Neural cell (in vitro differentiated cells): Measurements from ENCODE around the gene CERT1. TPM values are rescaled to one million over a fixed set of nuclear protein-coding genes. Genes with fewer than 3 reads are reported as not detected.
A peak's percentile ranks its signal among the peaks of the same experiment; 100 is the strongest.

Experiments
- H2AFZ ChIP-seq: fragments of 200-600, 300-800 bp; sonication (generic), shearing (Covaris generic); 2 replicates; pipeline ENCODE4 v1.6.0; 2014; ENCODE audit warnings: low read depth, mild to moderate bottlenecking, antibody characterized with exemption, low read length, moderate library complexity
- H3F3A ChIP-seq: fragments of 200-600 bp; shearing (Covaris generic); 2 replicates; pipeline ENCODE4 v1.6.1; 2016; ENCODE audit warnings: mild to moderate bottlenecking, moderate library complexity, mixed read lengths, antibody characterized with exemption, low read length; ENCODE audit not compliant: insufficient read depth, poor library complexity, severe bottlenecking
- H3K27ac ChIP-seq: fragments of 200-600, 300-800 bp; sonication (generic), shearing (Covaris generic); 2 replicates; pipeline ENCODE4 v1.5.1; 2014; ENCODE audit warnings: mild to moderate bottlenecking, low read length, moderate library complexity
- H3K27me3 ChIP-seq: fragments of 300-800, 200-600 bp; sonication (generic), shearing (Covaris generic); 2 replicates; pipeline ENCODE4 v1.6.0; 2014; ENCODE audit warnings: mild to moderate bottlenecking, low read depth, low read length, moderate library complexity; ENCODE audit not compliant: insufficient read depth
- H3K36me3 ChIP-seq: fragments of 300-800, 200-600 bp; sonication (generic), shearing (Covaris generic); 2 replicates; pipeline ENCODE4 v1.5.1; 2014; ENCODE audit warnings: mild to moderate bottlenecking, antibody characterized with exemption, low read length, moderate library complexity; ENCODE audit not compliant: insufficient read depth
- H3K4me2 ChIP-seq: fragments of 300-800, 200-600 bp; sonication (generic), shearing (Covaris generic); 2 replicates; pipeline ENCODE4 v1.6.0; 2014; ENCODE audit warnings: mild to moderate bottlenecking, low read length
- H3K4me3 ChIP-seq: fragments of 300-800, 200-600 bp; sonication (generic), shearing (Covaris generic); 2 replicates; pipeline ENCODE4 v1.5.1; 2014; ENCODE audit warnings: mild to moderate bottlenecking, low read length, moderate library complexity
- H3K79me2 ChIP-seq: fragments of 200-600 bp; shearing (Covaris generic); replicated peaks from 2 replicates; pipeline ENCODE4 v1.6.0; 2014; ENCODE audit warnings: mild to moderate bottlenecking, low read length, moderate library complexity; ENCODE audit not compliant: insufficient read depth
- H3K9ac ChIP-seq: fragments of 300-800, 200-600 bp; sonication (generic), shearing (Covaris generic); 2 replicates; pipeline ENCODE4 v1.6.1; 2016; ENCODE audit warnings: mild to moderate bottlenecking, low read length, mixed read lengths
- H3K9me2 ChIP-seq: fragments of 200-600 bp; shearing (Covaris generic); 2 replicates; pipeline ENCODE4 v1.6.1; 2016; ENCODE audit warnings: mild to moderate bottlenecking, low read length, mixed read lengths; ENCODE audit not compliant: insufficient read depth
- H3K9me3 ChIP-seq: fragments of 200-600, 300-800 bp; sonication (generic), shearing (Covaris generic); 2 replicates; pipeline ENCODE4 v1.6.1; 2016; ENCODE audit warnings: mild to moderate bottlenecking, mixed run types, low read length, moderate library complexity, mixed read lengths
- H4K20me1 ChIP-seq: fragments of 200-600 bp; shearing (Covaris generic); 2 replicates; pipeline ENCODE4 v1.6.1; 2016; ENCODE audit warnings: mild to moderate bottlenecking, mixed run types; ENCODE audit not compliant: insufficient read depth
- EP300 ChIP-seq: fragments of 450-650 bp; conservative IDR thresholded peaks from 2 replicates; pipeline ENCODE4 v1.6.1; 2014; ENCODE audit warnings: antibody characterized with exemption, mild to moderate bottlenecking, moderate library complexity; ENCODE audit not compliant: poor library complexity, severe bottlenecking
- EZH2 ChIP-seq: fragments of 200-600, 300-800 bp; shearing (Covaris generic), sonication (generic); IDR thresholded peaks from 2 replicates; pipeline ENCODE4 v1.6.1; 2014; ENCODE audit warnings: antibody characterized with exemption, low read length, borderline replicate concordance, mild to moderate bottlenecking; ENCODE audit not compliant: insufficient read depth, poor library complexity, severe bottlenecking
- MXI1 ChIP-seq: fragments of 450-650 bp; conservative IDR thresholded peaks from 2 replicates; pipeline ENCODE4 v1.6.1; 2014; ENCODE audit warnings: antibody characterized with exemption, mild to moderate bottlenecking; ENCODE audit not compliant: poor library complexity, severe bottlenecking
- POLR2AphosphoS5 ChIP-seq: IDR thresholded peaks from 2 replicates; pipeline ENCODE4 v1.6.1; 2012
- RAD21 ChIP-seq: fragments of 450-650 bp; conservative IDR thresholded peaks from 2 replicates; pipeline ENCODE4 v1.6.1; 2014; ENCODE audit warnings: antibody characterized with exemption, mild to moderate bottlenecking, moderate library complexity
- SMC3 ChIP-seq: fragments of 450-650 bp; conservative IDR thresholded peaks from 2 replicates; pipeline ENCODE4 v1.6.1; 2014; ENCODE audit warnings: antibody characterized with exemption, mild to moderate bottlenecking, moderate library complexity; ENCODE audit not compliant: poor library complexity
- TAF1 ChIP-seq: IDR thresholded peaks from 2 replicates; pipeline ENCODE4 v1.6.1; 2012; ENCODE audit warnings: low read depth
- polyA plus RNA-seq: library from polyadenylated mRNA; depleted of rRNA; stranded (reverse); fragments of >200 nt; gene quantifications from 2 replicates; pipeline ENCODE4 v1.2.3, GENCODE V29; 2014
- TF ChIP-seq, protein P1 (sequence below): fragments of 450-650 bp; IDR thresholded peaks from 2 replicates; pipeline ENCODE4 v1.5.1; 2014; ENCODE audit warnings: antibody characterized with exemption, mild to moderate bottlenecking, moderate library complexity; ENCODE audit not compliant: poor library complexity, severe bottlenecking
- TF ChIP-seq, protein P2 (sequence below): IDR thresholded peaks from 2 replicates; pipeline ENCODE4 v1.6.1; 2012; ENCODE audit warnings: borderline replicate concordance

CERT1 gene
- polyA plus RNA-seq, 1 donor from 2014 or later = 24.3 TPM

DNA sequence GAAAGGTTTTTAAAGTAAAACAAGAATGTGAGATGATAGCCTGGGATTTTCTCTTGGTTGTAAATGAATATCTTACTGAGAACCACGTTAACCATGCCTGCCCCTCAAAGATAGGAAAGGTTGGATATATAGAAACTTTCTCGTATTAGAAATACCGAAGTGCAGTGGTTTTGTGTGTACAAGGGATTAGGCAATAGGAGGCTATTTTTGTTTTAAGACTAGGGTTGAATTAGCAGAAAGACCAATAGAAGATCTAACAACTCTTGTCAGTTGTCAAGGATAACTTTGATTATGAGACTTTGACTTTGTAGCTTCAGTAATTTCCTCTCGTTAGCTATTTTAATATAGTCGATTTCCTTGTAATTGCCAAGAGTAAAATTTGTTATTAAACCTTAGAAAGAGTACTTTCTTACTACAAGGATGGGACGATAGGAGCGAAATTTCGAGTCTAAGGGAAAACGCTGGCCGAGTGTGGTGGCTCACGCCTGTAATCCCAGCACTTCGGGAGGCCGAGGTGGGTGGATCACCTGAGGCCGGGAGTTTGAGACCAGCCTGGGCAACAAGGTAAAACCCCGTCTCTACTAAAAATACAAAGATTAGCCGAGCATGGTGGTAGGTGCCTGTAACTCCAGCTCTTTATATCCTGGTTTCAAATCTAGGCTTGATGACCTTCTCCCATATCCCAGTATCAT, 1.1 kb upstream of the CERT1 start:
- H3K9ac ChIP-seq = peak overlapping the region; percentile 94
- peak overlapping the region; percentile 69 for H2AFZ ChIP-seq
- H3K4me3 ChIP-seq = peak overlapping the region; percentile 87
- H3F3A ChIP-seq = peaks cover 5% of the 10 kb centered on the region
- no peaks in the 10 kb centered on the region for H3K36me3 ChIP-seq
- H3K27me3 ChIP-seq = no peaks in the 10 kb centered on the region
- H3K27ac ChIP-seq = peak overlapping the region; percentile 96
- H3K79me2 ChIP-seq = peaks cover 76% of the 10 kb centered on the region
- H3K9me2 ChIP-seq = no peaks in the 10 kb centered on the region
- H3K4me2 ChIP-seq = peak overlapping the region; percentile 82
- no peak for TF ChIP-seq EZH2
- TF ChIP-seq SMC3 = no peak
- TF ChIP-seq, protein P1, sequence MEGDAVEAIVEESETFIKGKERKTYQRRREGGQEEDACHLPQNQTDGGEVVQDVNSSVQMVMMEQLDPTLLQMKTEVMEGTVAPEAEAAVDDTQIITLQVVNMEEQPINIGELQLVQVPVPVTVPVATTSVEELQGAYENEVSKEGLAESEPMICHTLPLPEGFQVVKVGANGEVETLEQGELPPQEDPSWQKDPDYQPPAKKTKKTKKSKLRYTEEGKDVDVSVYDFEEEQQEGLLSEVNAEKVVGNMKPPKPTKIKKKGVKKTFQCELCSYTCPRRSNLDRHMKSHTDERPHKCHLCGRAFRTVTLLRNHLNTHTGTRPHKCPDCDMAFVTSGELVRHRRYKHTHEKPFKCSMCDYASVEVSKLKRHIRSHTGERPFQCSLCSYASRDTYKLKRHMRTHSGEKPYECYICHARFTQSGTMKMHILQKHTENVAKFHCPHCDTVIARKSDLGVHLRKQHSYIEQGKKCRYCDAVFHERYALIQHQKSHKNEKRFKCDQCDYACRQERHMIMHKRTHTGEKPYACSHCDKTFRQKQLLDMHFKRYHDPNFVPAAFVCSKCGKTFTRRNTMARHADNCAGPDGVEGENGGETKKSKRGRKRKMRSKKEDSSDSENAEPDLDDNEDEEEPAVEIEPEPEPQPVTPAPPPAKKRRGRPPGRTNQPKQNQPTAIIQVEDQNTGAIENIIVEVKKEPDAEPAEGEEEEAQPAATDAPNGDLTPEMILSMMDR = no peak
- TF ChIP-seq RAD21 = no peak
- TF ChIP-seq POLR2AphosphoS5 = no peak
- TF ChIP-seq, protein P2, sequence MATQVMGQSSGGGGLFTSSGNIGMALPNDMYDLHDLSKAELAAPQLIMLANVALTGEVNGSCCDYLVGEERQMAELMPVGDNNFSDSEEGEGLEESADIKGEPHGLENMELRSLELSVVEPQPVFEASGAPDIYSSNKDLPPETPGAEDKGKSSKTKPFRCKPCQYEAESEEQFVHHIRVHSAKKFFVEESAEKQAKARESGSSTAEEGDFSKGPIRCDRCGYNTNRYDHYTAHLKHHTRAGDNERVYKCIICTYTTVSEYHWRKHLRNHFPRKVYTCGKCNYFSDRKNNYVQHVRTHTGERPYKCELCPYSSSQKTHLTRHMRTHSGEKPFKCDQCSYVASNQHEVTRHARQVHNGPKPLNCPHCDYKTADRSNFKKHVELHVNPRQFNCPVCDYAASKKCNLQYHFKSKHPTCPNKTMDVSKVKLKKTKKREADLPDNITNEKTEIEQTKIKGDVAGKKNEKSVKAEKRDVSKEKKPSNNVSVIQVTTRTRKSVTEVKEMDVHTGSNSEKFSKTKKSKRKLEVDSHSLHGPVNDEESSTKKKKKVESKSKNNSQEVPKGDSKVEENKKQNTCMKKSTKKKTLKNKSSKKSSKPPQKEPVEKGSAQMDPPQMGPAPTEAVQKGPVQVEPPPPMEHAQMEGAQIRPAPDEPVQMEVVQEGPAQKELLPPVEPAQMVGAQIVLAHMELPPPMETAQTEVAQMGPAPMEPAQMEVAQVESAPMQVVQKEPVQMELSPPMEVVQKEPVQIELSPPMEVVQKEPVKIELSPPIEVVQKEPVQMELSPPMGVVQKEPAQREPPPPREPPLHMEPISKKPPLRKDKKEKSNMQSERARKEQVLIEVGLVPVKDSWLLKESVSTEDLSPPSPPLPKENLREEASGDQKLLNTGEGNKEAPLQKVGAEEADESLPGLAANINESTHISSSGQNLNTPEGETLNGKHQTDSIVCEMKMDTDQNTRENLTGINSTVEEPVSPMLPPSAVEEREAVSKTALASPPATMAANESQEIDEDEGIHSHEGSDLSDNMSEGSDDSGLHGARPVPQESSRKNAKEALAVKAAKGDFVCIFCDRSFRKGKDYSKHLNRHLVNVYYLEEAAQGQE = no peak
- TF ChIP-seq EP300 = no peak
- TF ChIP-seq TAF1 = no peak
- TF ChIP-seq MXI1 = no peak
- H4K20me1 ChIP-seq = no peaks in the 10 kb centered on the region
- H3K9me3 ChIP-seq = no peaks in the 10 kb centered on the region

DNA sequence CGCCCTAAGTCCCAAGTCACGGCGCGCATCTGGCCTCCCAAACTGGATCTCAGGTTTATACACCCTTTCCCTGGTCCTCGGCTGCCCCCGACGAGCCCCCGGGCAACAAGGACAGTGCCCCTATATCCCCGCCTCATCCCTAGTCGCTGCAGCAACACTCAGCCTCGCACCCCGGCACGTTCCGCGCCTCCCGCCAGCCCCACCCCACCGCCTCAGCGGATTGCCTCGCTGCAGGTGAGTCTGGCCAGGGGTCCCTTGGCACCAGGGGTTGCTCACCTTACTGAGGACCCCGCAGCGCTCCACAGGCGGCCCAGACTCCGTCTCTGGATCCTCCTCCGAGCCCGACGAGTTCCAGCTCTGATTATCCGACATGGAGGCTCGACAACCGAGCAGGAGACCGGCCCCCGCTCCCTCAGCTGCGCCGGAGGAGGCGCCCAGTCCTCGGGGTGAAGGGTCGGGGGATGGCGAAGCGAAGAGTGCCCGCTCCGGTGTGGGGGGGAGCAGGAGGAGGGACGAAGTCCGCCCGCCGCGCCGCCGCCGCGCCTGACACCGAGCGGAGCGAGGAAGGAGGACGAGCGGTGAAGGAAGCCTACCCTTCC, 494 bp downstream of the CERT1 start:
- Histone ChIP-seq H3K4me2 (no peak overlapping the region), H3K27ac (peak overlapping the region; percentile 96), H3K27me3 (no peaks in the 10 kb centered on the region), H3K79me2 (peaks cover 83% of the 10 kb centered on the region), H3F3A (peaks cover 5% of the 10 kb centered on the region), H4K20me1 (no peaks in the 10 kb centered on the region), H2AFZ (peak overlapping the region; percentile 88), H3K36me3 (no peaks in the 10 kb centered on the region), H3K9me2 (no peaks in the 10 kb centered on the region), H3K4me3 (peak overlapping the region; percentile 87), H3K9ac (peak overlapping the region; percentile 94), H3K9me3 (no peaks in the 10 kb centered on the region)
- no peak for TF ChIP-seq SMC3
- TF ChIP-seq, protein P1 = no peak
- TF ChIP-seq EP300 = no peak
- TF ChIP-seq EZH2 = no peak
- TF ChIP-seq, protein P2 = no peak
- no peak for TF ChIP-seq MXI1
- no peak for TF ChIP-seq TAF1
- TF ChIP-seq POLR2AphosphoS5 = no peak
- no peak for TF ChIP-seq RAD21
